SIG-M5 treated with dmso at 0.1 percent for 504 hours (cell line): ENCODE data around the gene RPL32.
"Not testable (repeated sequence)": the region's sequence is repeated elsewhere in the genome, so short reads cannot be mapped to it uniquely, and the experiment has no call there.

Source experiments
- DNase-seq: peaks from one replicate; lab custom pipeline; 2025; ENCODE audit not compliant: unreplicated experiment; lab: John Stamatoyannopoulos, UW

Gene RPL32

GRCh38 chr3:12841149-12841969 is at the start of gene RPL32:
Gene RPL32 (minus strand): TSS chr3:12841565. CDS start chr3:12840237, 1,328 bp downstream.
- peak; percentile 98 for DNase-seq

DNA sequence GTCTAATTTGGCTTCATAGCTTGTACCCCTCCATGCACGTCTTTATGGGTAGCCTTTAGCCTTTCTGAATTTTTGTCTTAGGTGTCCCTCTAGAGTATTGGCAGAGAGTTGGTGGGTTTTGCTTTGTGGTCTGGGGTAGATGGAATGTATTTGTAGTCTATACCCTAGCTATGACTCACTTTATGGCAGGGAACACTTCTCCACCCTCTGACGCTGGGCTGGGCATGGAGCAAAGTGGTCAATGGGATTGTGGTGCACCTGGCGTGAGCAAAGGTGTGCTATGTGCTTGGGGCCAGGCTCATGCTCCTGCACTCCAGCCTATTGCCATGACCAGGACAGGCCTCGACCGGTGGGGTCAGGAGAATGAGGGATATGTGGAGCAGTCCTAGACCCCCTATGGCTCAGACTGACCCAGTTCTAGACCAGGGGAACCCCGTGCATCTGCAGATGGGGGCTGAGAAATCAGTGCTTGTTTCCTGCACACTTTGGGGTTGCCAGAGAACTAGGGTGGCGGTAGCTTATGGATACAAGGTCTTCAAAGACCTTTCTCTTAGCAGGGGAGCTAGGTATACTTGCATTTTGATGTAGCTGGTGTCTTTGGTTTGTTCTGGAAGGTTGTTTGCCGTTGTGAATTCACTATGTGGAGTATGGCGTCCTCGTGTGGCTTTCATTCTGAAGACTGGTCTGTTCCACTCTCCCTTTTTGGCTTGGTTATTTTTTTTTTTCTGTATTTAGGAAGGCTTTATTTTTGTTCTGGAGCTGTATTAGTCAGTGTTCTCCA is 49.4 kb upstream of the RPL32 start:
- no peak for DNase-seq

- no peak for DNase-seq
These were observed 45.4 kb upstream of the RPL32 start for GRCh38 chr3:12886736-12887135.

GRCh38 chr3:12886106-12886679 is 44.8 kb upstream of the RPL32 start:
- no peak for DNase-seq

DNA sequence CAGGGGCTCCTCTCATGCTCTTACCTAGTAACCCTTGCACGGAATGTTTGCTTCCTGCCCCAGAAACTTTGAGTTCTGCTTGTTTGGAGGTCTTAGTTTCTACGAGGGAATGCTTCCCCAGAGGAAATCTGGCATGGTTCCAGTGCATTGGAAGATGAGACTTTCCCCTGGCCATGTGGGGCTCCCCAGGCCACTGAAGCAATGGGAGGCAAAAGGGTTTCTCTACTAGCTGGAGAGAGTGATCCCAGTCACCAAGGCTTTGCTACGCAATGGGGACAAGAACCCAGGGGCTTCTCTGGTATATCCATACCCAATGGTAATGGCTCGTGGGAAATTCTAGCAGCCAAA is 44.2 kb upstream of the RPL32 start:
- DNase-seq = no peak

DNA sequence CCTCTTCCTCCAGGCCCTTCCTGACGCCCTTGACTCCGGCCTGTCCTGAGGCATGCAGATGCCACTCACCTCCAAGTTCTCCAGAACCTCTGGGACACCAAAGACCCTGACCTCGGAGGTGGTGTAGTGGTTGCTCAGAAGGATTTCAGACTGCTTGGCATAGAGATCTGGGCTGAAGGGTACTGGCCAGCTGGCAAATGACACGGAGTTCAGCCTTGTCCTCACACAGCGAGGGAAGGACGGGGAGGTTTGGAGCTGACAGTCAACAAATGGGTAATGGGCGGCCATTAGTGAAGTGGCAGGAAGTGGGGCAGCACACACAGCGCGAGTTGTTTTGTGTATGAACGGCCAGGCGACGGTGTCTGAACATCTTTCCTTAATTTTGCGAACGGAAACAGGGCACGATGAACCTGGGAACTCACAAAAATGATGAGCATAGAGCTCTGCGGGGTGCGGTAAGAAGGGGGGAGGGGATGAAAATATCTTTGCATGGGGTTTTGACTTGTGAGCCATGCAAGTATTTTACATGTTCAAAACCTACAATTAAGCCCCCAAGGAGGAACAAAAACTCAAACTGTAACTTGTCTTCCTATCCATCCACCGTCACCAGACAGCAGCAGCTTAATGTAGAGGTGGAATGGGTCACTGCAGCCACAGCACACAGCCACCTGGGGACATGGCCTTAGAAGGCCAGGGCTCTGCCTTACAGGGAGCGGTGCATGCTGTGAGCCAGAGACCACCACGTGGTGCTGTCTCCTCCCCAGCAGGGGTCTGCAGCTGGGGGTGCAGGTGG is 43.6 kb upstream of the RPL32 start:
- DNase-seq = no peak

- no peak for DNase-seq
These were observed 42.9 kb upstream of the RPL32 start for GRCh38 chr3:12884186-12884680.

DNA sequence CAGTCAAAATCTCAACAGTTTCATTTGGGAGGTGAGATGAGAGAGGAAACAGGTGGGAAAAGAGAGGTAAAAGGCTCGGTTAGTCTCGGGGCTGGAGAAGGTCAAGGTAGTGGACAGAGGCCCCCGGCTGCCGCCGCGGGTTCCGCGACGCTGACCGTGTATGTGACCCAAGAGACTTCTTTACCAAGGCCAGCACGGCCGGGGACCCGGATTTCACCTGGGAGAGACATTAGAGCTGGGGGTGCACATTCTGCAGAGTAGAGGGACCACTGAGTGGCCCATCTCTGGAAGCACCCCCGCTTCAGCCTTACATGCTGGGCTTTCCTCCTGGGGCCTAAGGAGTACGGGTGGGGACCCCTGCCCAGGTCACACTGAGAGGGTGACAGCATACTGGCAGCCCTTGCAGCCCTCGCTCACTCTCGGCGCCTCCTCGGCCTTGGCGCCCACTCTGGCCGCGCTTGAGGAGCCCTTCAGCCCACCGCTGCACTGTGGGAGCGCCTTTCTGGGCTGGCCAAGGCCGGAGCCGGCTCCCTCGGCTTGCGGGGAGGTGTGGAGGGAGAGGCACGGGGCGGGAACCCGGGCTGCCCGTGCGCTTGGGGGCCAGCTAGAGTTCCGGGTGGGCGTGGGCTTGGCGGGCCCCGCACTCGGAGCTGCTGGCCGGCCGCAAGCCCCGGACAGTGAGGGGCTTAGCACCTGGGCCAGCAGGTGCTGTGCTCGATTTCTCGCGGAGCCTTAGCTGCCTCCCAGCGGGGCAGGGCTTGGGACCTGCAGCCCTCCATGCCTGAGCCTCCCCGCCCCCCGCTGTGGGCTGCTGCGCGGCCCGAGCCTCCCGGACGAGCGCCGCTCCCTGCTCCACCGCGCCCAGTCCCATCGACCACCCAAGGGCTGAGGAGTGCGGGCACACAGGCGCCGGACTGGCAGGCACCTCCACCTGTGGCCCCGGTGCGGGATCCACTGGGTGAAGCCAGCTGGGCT is 41.3 kb upstream of the RPL32 start:
- DNase-seq = no peak

- DNase-seq = not testable (repeated sequence)
These were observed 40.5 kb upstream of the RPL32 start for GRCh38 chr3:12881858-12882257.

GRCh38 chr3:12879191-12879815 is 37.9 kb upstream of the RPL32 start:
- no peak for DNase-seq

DNA sequence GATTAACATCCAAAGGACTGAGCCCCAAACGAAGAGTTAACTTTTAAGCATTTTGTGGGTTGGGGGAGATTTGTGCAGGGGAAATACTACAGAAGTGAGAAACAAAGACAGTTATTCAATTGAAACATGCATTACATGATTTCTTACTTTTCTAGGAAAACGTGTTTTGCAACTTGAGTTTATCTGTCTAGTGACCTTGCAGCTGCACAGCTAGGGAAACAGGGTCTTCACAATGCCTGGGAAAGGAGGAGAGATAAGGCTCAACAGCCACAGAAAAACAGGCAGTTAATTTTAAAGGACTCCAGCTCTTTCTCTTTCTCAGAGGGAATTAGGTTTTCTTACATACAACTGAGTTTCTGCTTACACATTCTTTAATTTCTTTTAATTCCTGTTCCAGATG is 37.4 kb upstream of the RPL32 start:
- not testable (repeated sequence) for DNase-seq

DNA sequence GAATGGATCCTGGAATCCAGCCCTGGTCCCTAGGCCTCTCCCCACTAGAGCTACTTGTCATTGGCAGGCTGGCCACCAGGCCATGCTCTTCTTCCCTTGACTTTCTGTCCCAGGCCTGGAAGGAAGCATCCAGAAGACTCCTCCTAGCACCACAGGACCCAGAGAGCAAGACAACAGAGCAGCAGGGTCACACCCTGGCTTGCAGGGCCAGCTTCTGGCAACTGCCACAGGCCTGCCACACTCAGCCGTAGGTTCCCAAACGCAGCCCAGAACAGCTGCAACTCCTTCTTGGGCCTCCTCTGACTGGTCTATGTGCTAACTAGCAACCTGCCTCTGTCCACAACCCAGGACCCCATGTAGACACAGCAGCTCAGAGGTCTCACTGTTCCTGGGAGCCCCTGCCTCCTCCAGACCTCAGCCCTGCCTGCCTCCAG is 36.8 kb upstream of the RPL32 start:
- no peak for DNase-seq

DNA sequence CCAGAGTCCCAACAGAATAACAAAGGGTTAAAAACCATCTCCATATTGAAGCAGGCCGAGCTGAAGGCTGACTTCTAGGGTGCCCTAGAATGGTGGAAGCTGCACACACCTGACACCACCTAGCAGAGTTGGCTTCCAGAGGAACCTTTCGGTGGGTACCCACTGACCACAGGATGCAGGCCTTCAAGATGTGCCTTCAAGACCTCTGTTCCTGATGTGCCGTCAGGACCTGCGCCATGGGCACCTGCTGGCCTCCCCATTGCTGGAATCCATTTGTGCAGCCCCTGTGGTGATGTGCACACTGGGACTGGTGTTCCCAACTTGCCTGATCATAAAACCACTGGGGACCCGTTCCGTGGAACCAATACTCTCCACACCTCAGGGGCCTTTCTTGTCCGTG is 35.7 kb upstream of the RPL32 start:
- no peak for DNase-seq

GRCh38 chr3:12875857-12876836 is 34.8 kb upstream of the RPL32 start:
- no peak for DNase-seq

GRCh38 chr3:12871404-12871983 is 30.1 kb upstream of the RPL32 start:
- DNase-seq = no peak

GRCh38 chr3:12870942-12871341 is 29.6 kb upstream of the RPL32 start:
- DNase-seq = peak; percentile 67

- DNase-seq = no peak
These were observed 27.8 kb upstream of the RPL32 start for GRCh38 chr3:12869035-12869621.
